SK-N-SH (cell line): Measurements from ENCODE around the gene CASS4.

Experiments used
- CTCF ChIP-seq: fragments of 200-600 bp; sonication (generic); IDR thresholded peaks from 2 replicates; pipeline ENCODE4 v1.6.1; 2017; ENCODE audit warnings: antibody characterized with exemption, mild to moderate bottlenecking, moderate library complexity
- GABPA ChIP-seq: IDR thresholded peaks from 2 replicates; pipeline ENCODE4 v1.4.0; 2012; ENCODE audit warnings: low read depth, mild to moderate bottlenecking
- NRF1 ChIP-seq: IDR thresholded peaks from 2 replicates; pipeline ENCODE4 v1.6.1; 2012; ENCODE audit warnings: low read depth, mild to moderate bottlenecking, low read length
- PBX3 ChIP-seq: IDR thresholded peaks from 2 replicates; pipeline ENCODE4; 2012
- RAD21 ChIP-seq: IDR thresholded peaks from 2 replicates; pipeline ENCODE4 v1.6.1; 2012; ENCODE audit warnings: mild to moderate bottlenecking, low read length
- RFX5 ChIP-seq: IDR thresholded peaks from 2 replicates; pipeline ENCODE4 v1.6.1; 2012; ENCODE audit warnings: mild to moderate bottlenecking, improper control_type of control experiment, low read length
- TAF1 ChIP-seq: IDR thresholded peaks from 2 replicates; pipeline ENCODE4 v1.6.1; 2012; ENCODE audit warnings: low read depth, mild to moderate bottlenecking, low read length, moderate library complexity, borderline replicate concordance
- TEAD4 ChIP-seq: IDR thresholded peaks from 2 replicates; pipeline ENCODE4 v1.4.0; 2012; ENCODE audit warnings: mild to moderate bottlenecking, borderline replicate concordance; ENCODE audit not compliant: insufficient read depth
- ZBTB33 ChIP-seq: IDR thresholded peaks from 2 replicates; pipeline ENCODE4 v1.4.0; 2012; ENCODE audit warnings: low read depth, borderline replicate concordance

- TF ChIP-seq CTCF (no peak), RFX5 (no peak), GABPA (no peak), RAD21 (no peak), TAF1 (no peak), TEAD4 (no peak), PBX3 (no peak), ZBTB33 (no peak), NRF1 (no peak)
These were observed 26.2 kb downstream of the CASS4 start for GRCh38 chr20:56438284-56438683.
